Hematopoietic multipotent progenitor cell treated with erythropoietin and hydrocortisone succinate and interleukin-3 and kit ligand, for 17 days (in vitro differentiated cells): ENCODE results near the gene ELL3.
"Not testable (repeated sequence)": the region's sequence is repeated elsewhere in the genome, so short reads cannot be mapped to it uniquely, and the experiment has no call there.

Source experiments
- DNase-seq: peaks from one replicate; pipeline ENCODE4 v3.0.0-alpha.2; 2015; ENCODE audit warnings: low spot score

ELL3 gene

DNA sequence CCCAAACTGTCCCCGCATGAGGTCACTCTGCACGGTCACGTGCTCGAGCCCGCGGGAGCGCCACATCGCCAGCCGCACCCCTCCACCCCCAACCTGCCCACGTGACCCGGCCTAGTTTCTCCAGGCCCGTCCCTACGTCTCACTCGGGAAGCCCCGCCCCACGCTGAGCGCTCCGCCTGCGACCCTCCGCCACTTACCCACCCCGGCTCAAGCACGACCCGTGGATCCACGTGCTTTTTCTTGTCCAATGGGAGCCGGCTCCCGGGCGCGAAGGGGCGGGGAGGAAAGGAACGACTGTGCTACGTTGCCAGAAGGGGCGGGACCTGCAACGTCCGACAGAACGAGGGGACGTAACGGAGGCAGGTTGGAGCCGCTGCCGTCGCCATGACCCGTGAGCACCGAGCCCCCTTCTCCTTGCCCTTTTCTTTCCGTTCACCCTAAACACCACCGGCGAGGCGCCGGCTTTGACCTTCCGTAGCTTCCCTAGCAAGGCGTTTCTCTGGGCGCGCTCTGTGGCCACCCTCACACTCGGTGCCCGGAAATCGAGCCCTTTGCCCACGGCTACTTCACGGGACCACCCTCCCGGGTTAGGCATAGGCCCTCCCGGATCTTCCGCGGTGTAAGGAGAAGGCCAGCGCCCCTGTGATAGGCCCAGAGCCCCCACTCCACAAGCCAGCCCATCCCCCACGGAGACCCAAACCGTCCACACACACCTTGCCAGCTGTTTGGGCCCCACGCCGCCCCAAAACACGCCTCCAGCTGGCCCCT, 15.4 kb upstream of the ELL3 start, which contains the start of gene SERF2:
TSS of gene SERF2 (plus strand) at position 328 of the 768 bp plus-strand sequence. CDS start at position 385, 57 bp downstream.
- peak; percentile 99 for DNase-seq

DNA sequence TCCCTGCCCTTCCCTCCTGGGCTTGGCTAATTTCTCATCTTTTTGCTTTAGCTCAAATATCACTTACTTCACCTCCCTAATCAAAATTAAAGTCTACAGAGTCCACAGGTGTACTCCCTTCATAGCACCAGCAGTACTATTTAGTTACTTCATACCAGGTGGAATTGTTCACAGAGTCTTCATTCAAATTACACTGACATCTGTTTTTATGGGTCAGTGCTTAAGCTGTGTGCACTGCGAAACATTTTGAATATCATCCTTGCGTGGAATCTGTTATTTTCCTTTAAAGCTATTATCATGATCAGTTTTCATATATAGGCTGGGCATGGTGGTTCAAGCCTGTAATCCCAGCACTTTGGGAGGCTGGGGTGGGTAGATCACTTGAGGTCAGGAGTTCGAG, 12.6 kb upstream of the ELL3 start:
- DNase-seq = no peak

DNA sequence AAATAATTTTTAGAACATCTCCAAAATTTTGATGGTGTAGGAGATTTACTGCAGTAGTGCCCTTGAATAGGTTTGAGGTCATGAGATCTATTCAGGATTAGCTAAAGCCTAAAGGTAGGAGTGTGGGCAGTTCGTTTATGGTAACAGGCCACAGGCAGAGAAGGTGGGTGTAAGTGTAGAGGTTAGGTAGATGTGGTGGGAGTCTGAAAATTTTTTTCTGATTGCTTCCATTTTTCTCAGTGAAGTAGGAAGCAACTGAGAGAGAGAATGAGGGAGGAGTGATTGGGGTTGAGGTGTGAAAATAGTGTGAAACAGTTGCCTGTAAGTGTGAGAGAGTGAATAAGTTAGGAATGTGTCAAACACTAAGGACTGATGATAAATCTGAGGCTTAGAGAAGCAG, 2.2 kb upstream of the ELL3 start:
- DNase-seq = no peak

DNA sequence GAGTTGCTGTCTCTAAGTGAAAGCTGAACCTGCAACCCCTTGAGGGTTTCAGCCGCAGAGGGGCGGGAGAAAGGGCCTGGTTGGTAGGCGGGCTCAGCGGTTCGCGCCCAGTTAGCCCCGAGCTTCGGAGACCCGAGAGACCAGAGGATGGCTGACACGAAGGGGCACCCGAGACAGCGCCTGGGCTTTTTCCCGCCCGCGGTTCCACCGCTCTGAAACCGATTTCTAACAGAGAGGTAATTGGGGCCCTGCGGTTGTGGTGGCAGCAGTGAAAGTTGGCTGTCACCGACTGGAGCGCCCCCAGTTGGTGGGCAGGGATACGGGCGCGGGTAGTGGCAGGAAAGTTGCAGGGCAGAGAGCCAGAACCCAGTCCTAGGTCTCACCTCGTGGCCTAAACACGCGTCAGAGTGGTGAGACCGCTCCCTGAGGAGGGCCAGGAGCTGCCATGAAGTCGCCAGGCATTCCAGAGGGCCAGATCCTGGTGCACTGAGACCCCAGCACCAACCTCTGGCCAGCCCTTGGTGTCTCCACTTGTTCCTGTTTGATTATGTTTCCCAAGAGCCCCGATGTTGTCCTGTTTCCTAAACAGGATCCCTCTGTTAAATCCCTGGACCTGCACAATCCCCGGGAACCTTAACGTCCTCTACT, 625 bp upstream of the ELL3 start:
- peak; percentile 86 for DNase-seq

DNA sequence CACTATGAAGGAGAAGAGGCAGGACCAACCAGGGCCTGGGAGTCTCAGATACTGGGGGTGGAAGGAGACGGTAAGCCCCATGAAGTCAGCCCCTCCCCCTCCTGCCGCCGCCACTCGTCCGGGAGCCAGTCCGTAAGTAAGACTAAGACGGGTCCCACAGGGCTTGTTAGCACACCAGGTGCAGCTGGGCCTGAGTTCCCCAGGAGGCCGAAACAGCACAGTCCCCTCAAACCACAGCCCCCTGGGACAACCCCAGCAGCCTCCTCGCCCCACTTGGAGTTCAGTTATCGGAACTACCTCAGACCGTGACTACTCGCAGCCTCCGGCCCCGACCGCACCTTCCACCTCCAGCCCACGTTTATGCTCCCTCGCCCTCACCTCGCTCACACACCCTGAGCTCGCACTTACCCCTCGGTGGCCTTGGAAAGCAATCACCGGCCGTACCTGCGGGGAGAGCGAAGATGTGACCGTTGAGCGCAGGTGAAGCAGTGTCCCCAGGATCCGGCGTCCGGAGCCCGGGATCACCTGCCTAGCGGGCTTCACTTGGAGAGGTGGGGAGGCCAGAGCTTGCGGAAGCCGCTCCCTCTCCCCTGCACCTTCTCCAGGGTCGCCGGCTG, 557 bp downstream of the ELL3 start:
- no peak for DNase-seq

DNA sequence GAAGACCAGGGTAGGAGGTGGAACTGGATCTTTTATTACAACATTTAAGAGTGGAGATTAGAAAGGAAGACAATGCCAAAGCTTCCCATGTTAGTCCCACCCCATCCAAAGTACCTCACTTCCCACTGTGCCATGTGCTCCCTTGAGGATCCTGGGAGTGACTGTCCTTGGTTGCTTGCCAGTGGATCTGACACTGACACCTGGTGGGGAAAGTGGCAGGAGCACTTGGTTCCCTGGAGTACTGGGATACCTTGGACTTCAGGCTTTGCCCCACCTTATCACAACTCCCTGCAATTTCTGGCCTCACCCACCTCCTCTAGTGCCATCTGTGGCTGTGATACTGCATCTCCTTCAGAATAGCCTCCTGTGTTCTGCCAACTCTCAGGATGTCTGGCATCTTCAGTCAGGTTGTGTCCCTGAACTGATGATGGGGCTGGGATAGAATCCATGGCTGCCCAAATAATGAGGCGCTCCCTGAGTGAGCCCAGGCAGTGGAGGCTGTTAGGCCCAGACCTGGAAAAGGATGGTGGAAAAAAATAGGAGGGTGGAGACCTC, 1.3 kb downstream of the ELL3 start:
- DNase-seq = peak; percentile 69

DNA sequence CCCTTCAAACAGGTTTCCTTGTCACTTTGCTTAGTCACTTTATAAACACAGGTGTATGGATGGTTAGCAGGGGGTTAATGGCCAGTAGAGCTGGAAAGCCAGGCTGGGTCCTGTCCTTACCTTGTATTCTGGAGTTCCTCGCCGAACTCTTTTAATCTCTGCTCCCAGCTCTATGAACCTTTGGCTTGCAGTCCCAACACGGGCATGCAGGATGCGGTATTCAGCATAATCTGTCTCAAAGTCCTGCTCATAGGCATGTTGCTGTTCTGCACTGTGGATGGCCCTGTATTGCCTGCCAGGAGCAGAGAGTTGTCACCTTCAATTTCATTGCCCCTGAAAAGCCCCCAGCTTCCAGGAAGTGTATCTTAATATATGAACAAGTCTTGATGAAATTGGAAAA, 2.7 kb downstream of the ELL3 start:
- DNase-seq = no peak

DNA sequence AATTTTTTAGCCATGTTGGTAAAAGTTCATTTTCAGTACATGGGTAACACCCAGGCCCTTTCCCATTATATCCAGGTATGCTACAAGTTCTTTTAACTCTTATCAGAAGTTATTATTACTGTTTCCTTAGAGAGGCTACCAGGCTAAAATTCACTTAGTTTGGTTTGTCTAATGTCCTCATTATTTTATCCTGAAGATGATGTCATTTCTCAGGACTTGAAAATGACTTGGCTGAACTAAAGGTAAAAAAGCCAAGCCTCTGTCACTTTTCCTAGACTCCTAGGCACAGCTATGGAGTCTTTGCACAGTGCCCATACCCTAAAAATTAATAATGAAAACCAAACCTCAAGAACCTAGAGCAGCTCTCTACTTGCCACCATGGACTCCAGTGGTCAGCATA, 4.1 kb downstream of the ELL3 start:
- DNase-seq = no peak

DNA sequence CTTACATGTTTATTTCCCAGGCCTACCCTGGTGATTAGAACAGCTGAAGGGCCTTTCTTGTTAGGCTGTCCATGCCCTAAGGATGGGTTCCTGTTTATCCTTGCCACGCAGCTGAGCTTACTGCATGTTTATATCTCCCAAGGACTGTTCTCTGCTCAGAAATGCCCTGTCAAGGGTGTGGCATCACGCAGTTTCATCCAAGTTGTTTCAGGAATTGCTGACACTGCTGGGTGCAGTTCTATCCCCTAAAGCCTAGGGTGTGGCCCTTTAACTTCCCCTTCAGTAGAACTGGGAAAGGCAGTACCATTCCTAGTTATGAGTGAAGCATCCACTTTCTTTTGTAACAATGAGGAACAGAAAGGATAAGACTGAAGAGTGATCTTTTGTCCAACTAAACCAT, 5.0 kb downstream of the ELL3 start:
- DNase-seq = peak; percentile 65

DNA sequence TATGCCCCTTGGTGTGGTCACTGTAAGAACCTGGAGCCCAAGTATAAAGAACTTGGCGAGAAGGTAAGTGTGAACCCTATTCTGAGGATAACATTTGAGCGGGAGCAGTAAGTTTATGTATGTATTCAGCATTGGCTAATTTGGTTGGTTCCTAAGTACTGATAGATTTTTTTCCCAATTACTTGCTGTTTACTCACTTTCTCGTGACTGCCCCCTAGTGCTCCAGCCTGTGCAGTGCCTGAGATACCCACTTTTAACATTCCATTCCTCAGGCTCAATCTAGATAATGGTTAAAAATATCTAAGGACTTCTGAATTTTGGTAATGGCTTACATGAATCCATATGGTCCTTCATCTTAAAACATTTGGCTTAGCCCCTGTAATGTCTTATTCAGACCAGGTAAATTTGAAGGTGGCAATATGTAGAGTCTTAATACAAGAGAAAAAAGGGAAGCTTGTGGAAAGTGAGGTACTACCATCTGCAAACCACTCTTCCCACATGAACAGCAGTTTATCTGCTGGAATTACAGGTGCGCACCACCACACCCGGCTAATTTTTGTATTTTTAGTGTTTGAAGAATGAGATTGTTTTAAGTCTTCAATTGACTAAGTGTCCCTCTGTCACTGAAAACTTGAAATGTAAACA, 7.1 kb downstream of the ELL3 start:
- DNase-seq = peak; percentile 83

DNA sequence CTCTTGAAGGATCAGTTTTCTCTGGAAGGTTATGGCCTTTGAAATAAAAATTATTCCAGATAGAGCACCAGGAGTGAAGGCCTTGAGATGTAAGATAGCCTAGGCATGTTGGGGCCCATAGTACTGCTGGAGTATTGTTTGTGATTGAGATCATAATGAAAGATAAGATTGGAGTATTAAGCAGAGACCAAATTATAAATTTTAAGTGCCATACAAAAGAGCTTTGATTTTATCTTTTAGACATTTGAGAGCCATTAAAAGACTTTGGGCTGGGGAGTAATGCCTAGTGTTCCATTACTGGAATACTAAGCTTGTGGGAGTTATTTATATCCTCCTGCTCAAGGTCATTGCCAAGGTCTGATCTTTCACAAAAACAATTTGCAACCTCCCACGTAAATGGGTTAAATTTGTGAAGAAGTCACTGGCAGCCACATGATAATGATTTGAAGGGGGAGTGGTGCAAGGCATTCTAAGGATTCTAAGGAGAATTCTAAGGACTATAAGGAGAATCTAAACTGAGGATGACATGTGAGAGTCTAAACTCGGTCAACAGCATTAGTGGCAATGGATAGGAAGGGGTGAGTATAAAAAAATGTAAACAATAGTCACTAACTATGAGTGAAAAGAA, 12.8 kb downstream of the ELL3 start:
- no peak for DNase-seq

DNA sequence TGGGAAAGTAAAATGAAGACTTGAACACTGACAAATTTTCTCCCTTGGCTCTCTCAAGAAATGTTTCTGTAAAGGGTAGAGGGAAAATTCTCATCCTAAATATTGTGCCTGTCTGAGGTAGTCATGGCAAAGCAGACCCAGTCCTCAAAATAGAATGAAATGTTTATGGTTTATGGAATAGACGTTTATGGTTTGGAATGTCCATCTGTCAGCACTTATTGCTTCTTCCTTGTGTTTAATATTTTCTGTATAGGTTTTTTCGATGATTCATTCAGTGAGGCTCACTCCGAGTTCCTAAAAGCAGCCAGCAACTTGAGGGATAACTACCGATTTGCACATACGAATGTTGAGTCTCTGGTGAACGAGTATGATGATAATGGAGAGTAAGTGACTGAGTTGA, 13.9 kb downstream of the ELL3 start:
- DNase-seq = no peak

DNA sequence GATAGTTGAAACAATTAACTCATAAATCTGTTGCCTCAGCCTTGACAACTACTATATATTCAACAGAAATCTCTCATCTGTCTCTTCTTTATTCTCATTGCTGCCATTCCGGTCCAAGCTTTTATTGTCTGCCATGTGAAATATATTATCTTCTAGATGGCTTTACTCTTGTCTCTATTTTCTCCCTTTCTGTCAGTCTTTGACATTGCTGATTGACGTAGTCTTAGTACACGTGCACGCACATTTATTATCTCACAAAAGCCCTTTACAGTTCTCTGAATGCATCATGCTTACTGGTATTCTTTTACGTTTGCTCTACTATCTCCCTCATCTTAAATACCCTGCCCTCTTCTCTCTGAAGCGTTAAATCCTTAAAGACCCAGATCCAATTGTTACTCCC, 24.9 kb downstream of the ELL3 start:
- no peak for DNase-seq

DNA sequence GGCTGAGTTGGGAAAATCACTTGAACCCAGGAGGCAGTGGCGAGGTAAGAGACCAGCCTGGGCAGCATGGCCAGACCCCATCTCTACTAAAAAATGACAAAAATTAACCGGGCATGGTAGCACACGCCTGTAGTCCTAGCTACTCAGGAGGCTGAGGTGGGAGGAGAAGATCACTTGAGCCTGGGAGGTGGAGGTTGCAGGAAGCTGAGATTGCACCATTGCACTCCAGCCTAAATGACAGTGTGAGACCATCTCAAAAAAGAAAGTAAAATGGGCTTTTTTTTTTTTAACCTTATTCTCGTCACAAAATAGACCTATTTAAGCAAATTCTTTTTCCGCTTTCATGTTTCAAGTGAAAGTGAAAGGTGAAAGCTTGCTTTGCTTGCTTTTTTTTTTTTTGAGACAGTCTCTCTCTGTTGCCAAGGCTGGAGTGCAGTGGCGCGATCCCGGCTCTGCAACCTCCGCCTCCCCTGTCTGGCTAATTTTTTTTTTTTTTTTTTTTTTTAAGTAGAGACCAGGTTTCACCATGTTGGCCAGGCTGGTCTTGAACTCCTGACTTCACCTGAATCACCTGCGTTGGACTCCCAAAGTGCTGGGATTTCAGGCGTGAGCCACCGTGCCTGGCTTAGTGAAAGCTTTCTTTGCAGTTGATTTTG, 26.9 kb downstream of the ELL3 start:
- no peak for DNase-seq

DNA sequence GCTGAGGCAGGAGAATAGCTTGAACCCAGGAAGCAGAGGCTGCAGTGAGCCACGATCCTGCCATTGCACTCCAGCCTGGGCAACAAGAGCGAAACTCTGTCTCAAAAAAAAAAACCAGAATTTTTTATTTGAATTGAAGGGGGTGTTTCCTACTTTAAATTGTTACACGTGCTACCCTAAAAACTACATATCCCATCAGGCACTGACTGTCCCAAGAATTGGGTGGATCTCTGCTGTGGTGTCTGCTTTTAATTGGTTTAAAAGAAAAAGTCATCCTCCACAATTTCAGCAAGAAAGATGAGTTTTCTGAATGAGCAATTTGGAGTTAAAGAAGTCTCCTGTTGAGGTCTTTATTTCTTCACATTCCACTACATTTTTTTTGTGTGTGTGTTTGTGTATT, 28.4 kb downstream of the ELL3 start:
- no peak for DNase-seq

DNA sequence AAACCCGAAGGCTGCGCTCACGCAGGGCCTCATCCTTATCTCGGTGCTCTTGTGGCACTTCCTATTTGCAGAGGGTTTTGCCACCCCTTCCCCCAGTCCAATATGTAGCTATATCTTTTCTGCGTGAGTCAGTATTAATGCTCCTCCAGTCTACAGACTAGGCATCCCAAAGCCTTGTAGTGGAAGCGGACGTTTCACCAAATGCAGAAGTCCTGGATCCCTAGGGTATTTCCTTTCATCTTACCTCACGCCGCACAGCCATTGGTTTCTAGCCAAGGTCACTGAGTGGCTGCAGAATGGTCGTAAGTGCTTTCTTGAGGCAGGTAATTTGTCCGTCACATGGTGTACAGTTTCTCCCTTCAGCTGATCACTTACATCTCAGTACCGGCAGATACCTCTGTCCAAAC, 29.9 kb downstream of the ELL3 start:
- DNase-seq = peak; percentile 51

DNA sequence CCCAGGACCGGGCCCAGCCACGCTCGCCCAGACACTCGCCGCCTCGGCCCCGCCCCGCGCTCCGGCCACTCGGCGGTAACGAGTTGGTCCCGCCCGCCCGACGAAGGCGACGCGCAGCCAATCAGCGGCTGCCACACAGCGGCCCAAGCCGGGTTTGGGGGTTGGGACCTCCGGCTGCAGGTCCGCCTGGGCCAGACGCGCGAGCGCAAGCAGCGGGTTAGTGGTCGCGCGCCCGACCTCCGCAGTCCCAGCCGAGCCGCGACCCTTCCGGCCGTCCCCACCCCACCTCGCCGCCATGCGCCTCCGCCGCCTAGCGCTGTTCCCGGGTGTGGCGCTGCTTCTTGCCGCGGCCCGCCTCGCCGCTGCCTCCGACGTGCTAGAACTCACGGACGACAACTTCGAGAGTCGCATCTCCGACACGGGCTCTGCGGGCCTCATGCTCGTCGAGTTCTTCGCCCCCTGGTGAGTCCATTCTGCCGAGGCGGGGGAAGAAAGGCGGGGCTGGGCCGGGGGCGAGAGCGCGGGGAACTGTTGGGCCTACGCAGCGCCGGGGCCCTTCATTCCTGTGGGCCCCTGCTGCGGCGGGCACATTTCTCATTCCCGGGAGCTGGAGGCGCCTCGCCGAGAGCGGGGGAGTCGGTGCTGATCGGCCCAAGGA, 30.4 kb downstream of the ELL3 start, which contains the start of gene PDIA3:
TSS of gene PDIA3 (plus strand) at position 194 of the 658 bp plus-strand sequence. CDS start at position 296, 102 bp downstream.
- peak; percentile 82 for DNase-seq

DNA sequence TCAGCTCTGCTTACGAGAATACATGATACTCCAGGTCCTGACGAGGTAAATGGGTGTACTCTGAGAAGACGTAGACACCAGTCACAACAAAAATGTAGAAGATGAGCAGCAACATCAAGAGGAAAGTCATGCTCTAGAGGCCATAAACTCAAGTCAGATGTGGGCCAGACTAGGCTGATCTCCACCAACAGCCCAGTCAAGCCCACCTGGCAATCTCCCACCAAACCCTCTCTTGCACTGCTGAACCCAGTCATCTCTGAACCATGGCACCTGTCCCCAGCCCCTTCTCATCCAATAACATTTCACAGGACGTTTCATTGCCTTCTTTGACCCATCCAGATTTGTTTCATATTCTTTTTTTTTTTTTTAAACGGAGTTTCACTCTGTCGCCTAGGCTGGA, 41.4 kb downstream of the ELL3 start:
- DNase-seq = no peak

DNA sequence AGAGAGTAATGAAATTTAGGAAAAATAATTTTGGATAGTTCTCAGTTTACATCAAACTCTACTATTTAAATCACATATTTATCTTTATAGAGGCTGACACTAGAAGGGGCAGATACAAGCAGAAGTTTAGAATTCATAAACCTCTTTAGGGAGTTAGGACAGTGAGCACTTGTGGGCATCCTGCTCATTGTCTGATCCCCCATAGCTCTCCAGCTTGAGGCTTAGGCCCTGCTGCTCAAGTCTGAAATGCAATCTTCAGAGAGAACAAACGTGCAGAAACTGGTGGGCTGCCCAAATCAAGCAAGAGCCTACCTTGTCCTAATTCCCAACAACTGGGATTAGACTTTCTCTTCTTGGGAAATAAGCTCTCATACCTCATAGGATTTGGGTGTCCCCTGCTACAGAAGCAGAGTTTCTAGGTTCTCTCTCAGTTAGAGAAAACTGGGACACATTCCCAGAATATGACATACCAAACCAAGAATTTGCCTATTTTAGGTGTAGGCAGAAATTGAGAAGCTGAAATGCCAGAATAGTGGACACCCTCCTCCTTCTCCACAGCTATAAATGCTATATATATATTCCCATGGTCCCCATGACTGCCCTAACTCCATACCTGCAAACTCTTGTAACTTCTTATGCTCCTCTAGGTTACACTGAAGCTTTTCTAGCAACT, 48.6 kb downstream of the ELL3 start:
- DNase-seq = not testable (repeated sequence)

DNA sequence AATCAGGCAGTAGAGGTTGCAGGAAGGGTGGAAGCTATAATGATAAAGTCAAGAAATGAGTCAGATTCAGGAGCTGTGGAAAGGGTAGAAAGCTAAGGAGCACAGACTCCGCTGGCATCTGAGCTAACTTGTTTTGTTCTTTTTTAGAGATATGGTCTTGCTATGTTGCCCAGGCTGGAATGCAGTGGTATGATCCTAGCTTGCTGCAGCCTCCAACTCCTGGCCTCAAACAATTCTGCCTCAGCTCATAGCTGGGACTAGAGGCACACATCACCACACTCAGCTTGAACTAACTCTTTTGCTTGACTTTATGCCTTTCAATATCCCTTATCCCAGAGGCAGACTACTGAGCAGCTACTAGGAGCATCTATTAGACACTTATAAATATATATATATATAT, 50.5 kb downstream of the ELL3 start:
- not testable (repeated sequence) for DNase-seq
